ENCODE results near the gene ZNF785. TPM values are rescaled to one million over a fixed set of nuclear protein-coding genes. Genes with fewer than 3 reads are reported as not detected.

The ZNF785 gene
- total and polyA plus RNA-seq, 2 of the 13 experiments (the other 11 are each of a cell fraction or from before 2014, with no cell fraction given) = 0.01 TPM; not detected in 1

GRCh38 chr16:30628628-30629540 lies 43.4 kb upstream of the ZNF785 start (continued):
- no peak for TF ChIP-seq ZBTB40 (IDR thresholded peaks at IDR 0.05)
- no peak for TF ChIP-seq ZBTB40 (CRISPR knock-in tag; IDR thresholded peaks at IDR 0.05)
- TF ChIP-seq MIER3 (CRISPR knock-in tag; IDR thresholded peaks at IDR 0.05; ENCODE audit: borderline replicate concordance) = peak; percentile 65; the same call in 1 of the 2 replicates
- TF ChIP-seq ZNF337 (CRISPR knock-in tag; IDR thresholded peaks at IDR 0.05; ENCODE audit: borderline replicate concordance, low read depth) = no peak
- TF ChIP-seq ZFY (CRISPR knock-in tag; IDR thresholded peaks at IDR 0.05) = peak; percentile 67
- TF ChIP-seq SMARCE1 (IDR thresholded peaks at IDR 0.05; ENCODE audit: borderline replicate concordance) = no peak
- TF ChIP-seq CREM (IDR thresholded peaks at IDR 0.05) = no peak
- no peak for TF ChIP-seq CREM (CRISPR knock-in tag; IDR thresholded peaks at IDR 0.05)
- TF ChIP-seq MAF1 (CRISPR knock-in tag; IDR thresholded peaks at IDR 0.05; ENCODE audit: borderline replicate concordance) = no peak
- TF ChIP-seq ZNF883 (CRISPR knock-in tag; IDR thresholded peaks at IDR 0.05; ENCODE audit: not compliant biosample characterization) = no peak
- TF ChIP-seq ZNF292 (CRISPR knock-in tag; IDR thresholded peaks at IDR 0.05; ENCODE audit: borderline replicate concordance, low read depth) = no peak; the same call in 1 of the 2 replicates
- peak; percentile 60; the same call in 1 of the 2 replicates for TF ChIP-seq ZNF362 (CRISPR knock-in tag; IDR thresholded peaks at IDR 0.05; ENCODE audit: borderline replicate concordance)
- TF ChIP-seq ZNF660 (CRISPR knock-in tag; IDR thresholded peaks at IDR 0.05; ENCODE audit: borderline replicate concordance, low read depth) = no peak
- TF ChIP-seq, protein P1, sequence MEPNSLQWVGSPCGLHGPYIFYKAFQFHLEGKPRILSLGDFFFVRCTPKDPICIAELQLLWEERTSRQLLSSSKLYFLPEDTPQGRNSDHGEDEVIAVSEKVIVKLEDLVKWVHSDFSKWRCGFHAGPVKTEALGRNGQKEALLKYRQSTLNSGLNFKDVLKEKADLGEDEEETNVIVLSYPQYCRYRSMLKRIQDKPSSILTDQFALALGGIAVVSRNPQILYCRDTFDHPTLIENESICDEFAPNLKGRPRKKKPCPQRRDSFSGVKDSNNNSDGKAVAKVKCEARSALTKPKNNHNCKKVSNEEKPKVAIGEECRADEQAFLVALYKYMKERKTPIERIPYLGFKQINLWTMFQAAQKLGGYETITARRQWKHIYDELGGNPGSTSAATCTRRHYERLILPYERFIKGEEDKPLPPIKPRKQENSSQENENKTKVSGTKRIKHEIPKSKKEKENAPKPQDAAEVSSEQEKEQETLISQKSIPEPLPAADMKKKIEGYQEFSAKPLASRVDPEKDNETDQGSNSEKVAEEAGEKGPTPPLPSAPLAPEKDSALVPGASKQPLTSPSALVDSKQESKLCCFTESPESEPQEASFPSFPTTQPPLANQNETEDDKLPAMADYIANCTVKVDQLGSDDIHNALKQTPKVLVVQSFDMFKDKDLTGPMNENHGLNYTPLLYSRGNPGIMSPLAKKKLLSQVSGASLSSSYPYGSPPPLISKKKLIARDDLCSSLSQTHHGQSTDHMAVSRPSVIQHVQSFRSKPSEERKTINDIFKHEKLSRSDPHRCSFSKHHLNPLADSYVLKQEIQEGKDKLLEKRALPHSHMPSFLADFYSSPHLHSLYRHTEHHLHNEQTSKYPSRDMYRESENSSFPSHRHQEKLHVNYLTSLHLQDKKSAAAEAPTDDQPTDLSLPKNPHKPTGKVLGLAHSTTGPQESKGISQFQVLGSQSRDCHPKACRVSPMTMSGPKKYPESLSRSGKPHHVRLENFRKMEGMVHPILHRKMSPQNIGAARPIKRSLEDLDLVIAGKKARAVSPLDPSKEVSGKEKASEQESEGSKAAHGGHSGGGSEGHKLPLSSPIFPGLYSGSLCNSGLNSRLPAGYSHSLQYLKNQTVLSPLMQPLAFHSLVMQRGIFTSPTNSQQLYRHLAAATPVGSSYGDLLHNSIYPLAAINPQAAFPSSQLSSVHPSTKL (CRISPR knock-in tag; IDR thresholded peaks at IDR 0.05) = peak; percentile 28
- no peak for TF ChIP-seq NFRKB (IDR thresholded peaks at IDR 0.05)
